ENCODE measurements around the gene PAFAH1B2. TPM values are rescaled to one million over a fixed set of nuclear protein-coding genes. Genes with fewer than 3 reads are reported as not detected.
A peak's percentile ranks its signal among the peaks of the same experiment; 100 is the strongest.
"Not testable (repeated sequence)": the region's sequence is repeated elsewhere in the genome, so short reads cannot be mapped to it uniquely, and the experiment has no call there.

PAFAH1B2 gene
- total RNA-seq, 1 donor from 2014 or later, result 78.2 TPM

- intact Hi-C loops (cut with DNase I), result loop anchor here (5.0 kb wide), 1 partner anchor 231 kb away; no protein-coding TSS in a partner anchor
- ATAC-seq (no peak), DNase-seq (no peak)
- H3K27ac ChIP-seq, result no peak overlapping the region
- H3K27me3 ChIP-seq (ENCODE audit: low read depth), result no peaks in the 10 kb centered on the region
- H3K9me3 ChIP-seq, result no peaks in the 10 kb centered on the region
- no peaks in the 10 kb centered on the region for H3K36me3 ChIP-seq
- H3K4me1 ChIP-seq, result no peaks in the 10 kb centered on the region
- no peak overlapping the region for H3K4me3 ChIP-seq
- TF ChIP-seq CTCF (IDR thresholded peaks at IDR 0.05), result no peak
Measured at GRCh38 chr11:117107701-117108590, 36.1 kb upstream of the PAFAH1B2 start.

GRCh38 chr11:117110294-117110950 is 33.7 kb upstream of the PAFAH1B2 start:
- Histone ChIP-seq H3K27me3 (ENCODE audit: low read depth) (no peaks in the 10 kb centered on the region), H3K36me3 (no peaks in the 10 kb centered on the region), H3K9me3 (no peaks in the 10 kb centered on the region), H3K4me1 (no peaks in the 10 kb centered on the region), H3K27ac (no peak overlapping the region), H3K4me3 (no peak overlapping the region)
- ATAC-seq (peak in 1 of 2 donors; percentile 29), DNase-seq (no peak)
- no peak for TF ChIP-seq CTCF (IDR thresholded peaks at IDR 0.05)
- intact Hi-C loops (cut with DNase I), result no loop called here

- intact Hi-C loops (cut with DNase I); H3K36me3 ChIP-seq; DNase-seq: not testable (repeated sequence)
Measured at GRCh38 chr11:117112497-117112896, 31.6 kb upstream of the PAFAH1B2 start.

GRCh38 chr11:117112939-117113338 is 31.1 kb upstream of the PAFAH1B2 start:
- intact Hi-C loops (cut with DNase I); ATAC-seq: not testable (repeated sequence)

More at GRCh38 chr11:117112497-117112896, 31.6 kb upstream of the PAFAH1B2 start:
- not testable (repeated sequence) for H3K27me3 ChIP-seq (ENCODE audit: low read depth); H3K9me3 ChIP-seq; H3K4me1 ChIP-seq; H3K27ac ChIP-seq; ATAC-seq; H3K4me3 ChIP-seq

GRCh38 chr11:117117681-117118080 is 26.4 kb upstream of the PAFAH1B2 start:
- no peak for DNase-seq
- ATAC-seq, result no peak
- no peaks in the 10 kb centered on the region for H3K36me3 ChIP-seq
- H3K9me3 ChIP-seq, result no peaks in the 10 kb centered on the region
- H3K27ac ChIP-seq, result no peak overlapping the region
- intact Hi-C loops (cut with DNase I), result no loop called here
- H3K27me3 ChIP-seq (ENCODE audit: low read depth), result no peaks in the 10 kb centered on the region
- TF ChIP-seq CTCF (IDR thresholded peaks at IDR 0.05), result no peak
- H3K4me1 ChIP-seq, result no peaks in the 10 kb centered on the region
- no peak overlapping the region for H3K4me3 ChIP-seq

More at GRCh38 chr11:117112939-117113338, 31.1 kb upstream of the PAFAH1B2 start:
- H3K9me3 ChIP-seq; H3K36me3 ChIP-seq; H3K4me3 ChIP-seq; H3K27me3 ChIP-seq (ENCODE audit: low read depth); H3K27ac ChIP-seq; H3K4me1 ChIP-seq; DNase-seq: not testable (repeated sequence)

- DNase-seq (no peak), ATAC-seq (no peak)
- no peaks in the 10 kb centered on the region for H3K36me3 ChIP-seq
- H3K9me3 ChIP-seq, result no peaks in the 10 kb centered on the region
- intact Hi-C loops (cut with DNase I), result no loop called here
- TF ChIP-seq CTCF (IDR thresholded peaks at IDR 0.05), result no peak
- no peak overlapping the region for H3K27ac ChIP-seq
- H3K27me3 ChIP-seq (ENCODE audit: low read depth), result no peaks in the 10 kb centered on the region
- H3K4me1 ChIP-seq, result no peaks in the 10 kb centered on the region
- no peak overlapping the region for H3K4me3 ChIP-seq
Measured at GRCh38 chr11:117121176-117121575, 22.9 kb upstream of the PAFAH1B2 start.
